NOMO-1 (cell line): ENCODE measurements around the gene OR6B3.
"Not testable (repeated sequence)": the region's sequence is repeated elsewhere in the genome, so short reads cannot be mapped to it uniquely, and the experiment has no call there.

Experiments used
- DNase-seq, 2 experiments: peaks; one replicate each; lab custom pipeline; 2025; ENCODE audit not compliant: unreplicated experiment in 2 of 2; lab: John Stamatoyannopoulos, UW

Gene OR6B3

GRCh38 chr2:240045098-240045497 is 8.2 kb downstream of the OR6B3 start:
- no peak for DNase-seq

- DNase-seq = not testable (repeated sequence)
Measured at GRCh38 chr2:240044096-240044495, 9.2 kb downstream of the OR6B3 start.

- no peak for DNase-seq
Measured at GRCh38 chr2:240043279-240043989, 9.9 kb downstream of the OR6B3 start.

GRCh38 chr2:240042740-240043139 is 10.6 kb downstream of the OR6B3 start:
- DNase-seq = no peak

GRCh38 chr2:240041363-240041762 is 12.0 kb downstream of the OR6B3 start:
- DNase-seq = no peak

- DNase-seq = no peak
Measured at GRCh38 chr2:240037358-240037757, 16.0 kb downstream of the OR6B3 start.

GRCh38 chr2:240033330-240033678 is 20.0 kb downstream of the OR6B3 start:
- DNase-seq = no peak

GRCh38 chr2:240032406-240033329 is 20.7 kb downstream of the OR6B3 start:
- DNase-seq = no peak

- no peak for DNase-seq
Measured at GRCh38 chr2:240030379-240031094, 22.8 kb downstream of the OR6B3 start, which contains the start of gene OR6B2. OR6B2 (minus strand) TSS chr2:240030429; CDS start chr2:240030429, 0 bp downstream.

GRCh38 chr2:240024766-240025165 is 28.6 kb downstream of the OR6B3 start:
- DNase-seq = no peak

GRCh38 chr2:240023792-240024191 is 29.5 kb downstream of the OR6B3 start:
- DNase-seq = no peak

GRCh38 chr2:240021488-240022104 is 31.7 kb downstream of the OR6B3 start:
- DNase-seq = peak in 1 of 2 experiments; percentile 62

- DNase-seq = no peak
Measured at GRCh38 chr2:240018071-240018750, 35.1 kb downstream of the OR6B3 start.

- DNase-seq = no peak
Measured at GRCh38 chr2:240014327-240014726, 39.0 kb downstream of the OR6B3 start.

- DNase-seq = no peak
Measured at GRCh38 chr2:240013343-240013742, 40.0 kb downstream of the OR6B3 start.

GRCh38 chr2:240002983-240003382 is 50.3 kb downstream of the OR6B3 start:
- no peak for DNase-seq

- DNase-seq = no peak
Measured at GRCh38 chr2:240000671-240001070, 52.6 kb downstream of the OR6B3 start.

- no peak for DNase-seq
Measured at GRCh38 chr2:239997686-239998409, 55.5 kb downstream of the OR6B3 start.
